Right atrium auricular region (tissue), 2 donors: ENCODE measurements around the gene C5orf15. TPM values are rescaled to one million over a fixed set of nuclear protein-coding genes. Genes with fewer than 3 reads are reported as not detected.
A peak's percentile ranks its signal among the peaks of the same experiment; 100 is the strongest.

ENCODE experiments used
- DNase-seq: peaks from one replicate; pipeline ENCODE4 v3.0.0-alpha.2; 2019; ENCODE audit warnings: low spot score
- H3K27ac ChIP-seq, 2 donors: fragments of 200-600 bp; sonication (generic); 1 replicate in 1 of 2; 2 replicates in 1 of 2; pipeline ENCODE4 v1.5.1; 2016 to 2019
- H3K27me3 ChIP-seq, 2 donors: fragments of 200-600 bp; sonication (generic); one replicate each; pipeline versions ENCODE4 v1.5.1 to v1.6.0; 2017 to 2019
- H3K36me3 ChIP-seq: fragments of 200-600 bp; sonication (generic); one replicate; pipeline ENCODE4 v1.5.1; 2016
- H3K4me1 ChIP-seq, 2 donors: fragments of 200-600 bp; sonication (generic); one replicate each; pipeline versions ENCODE4 v1.5.1 to v1.6.0; 2017 to 2019
- H3K4me3 ChIP-seq, 2 donors: fragments of 200-600 bp; sonication (generic); 1 replicate in 1 of 2; 2 replicates in 1 of 2; pipeline ENCODE4 v1.5.1; 2017 to 2019; ENCODE audit warnings: mild to moderate bottlenecking in 1 of 2, moderate library complexity in 1 of 2
- H3K9me3 ChIP-seq, 2 donors: fragments of 200-600 bp; sonication (generic); one replicate each; pipeline ENCODE4 v1.5.1; 2019
- CTCF ChIP-seq, 2 donors: fragments of 200-600 bp; sonication (generic); IDR thresholded peaks; one replicate each; pipeline ENCODE4 v1.5.1; 2019; ENCODE audit warnings: antibody characterized with exemption in 2 of 2
- total RNA-seq, 2 donors: library from RNA; depleted of rRNA; stranded (reverse); fragments of >200 nt; gene quantifications; one replicate each; pipeline ENCODE4 v1.1.0, GENCODE V29; 2016

C5orf15 gene
- total RNA-seq, 2 donors from 2014 or later: 32.6 to 59.8 TPM

DNA sequence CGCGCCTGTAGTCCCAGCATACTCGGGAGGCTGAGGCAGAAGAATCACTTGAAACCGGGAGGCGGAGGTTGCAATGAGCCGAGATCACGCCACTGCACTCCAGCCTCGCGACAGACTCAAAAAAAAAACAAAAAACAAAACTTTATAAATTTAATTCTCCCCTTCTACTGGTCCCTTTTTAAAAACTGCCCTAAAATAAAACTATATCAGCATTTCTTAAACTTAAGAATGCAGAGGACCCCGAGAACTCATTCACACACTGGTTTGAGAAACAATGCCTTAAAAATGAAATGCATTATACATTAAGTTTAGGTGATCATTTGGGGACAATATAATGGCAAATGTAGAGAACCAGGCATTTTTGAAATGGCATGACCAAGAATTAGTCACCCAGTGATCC lies 2.3 kb downstream of the C5orf15 start:
- Histone ChIP-seq H3K27me3 (no peaks in the 10 kb centered on the region), H3K36me3 (peaks cover 6% of the 10 kb centered on the region), H3K27ac (no peak overlapping the region), H3K4me1 (peaks cover 0 to 31% of the 10 kb centered on the region in 2 donors), H3K9me3 (no peaks in the 10 kb centered on the region), H3K4me3 (no peak overlapping the region)
- TF ChIP-seq CTCF (IDR thresholded peaks at IDR 0.05): no peak
- DNase-seq: no peak

- H3K9me3 ChIP-seq: no peaks in the 10 kb centered on the region
- peaks cover 0 to 26% of the 10 kb centered on the region in 2 donors for H3K4me1 ChIP-seq
- no peaks in the 10 kb centered on the region for H3K27me3 ChIP-seq
- no peak for TF ChIP-seq CTCF (IDR thresholded peaks at IDR 0.05)
- peak overlapping the region in 1 of 2 donors; percentile 12 for H3K27ac ChIP-seq
- peaks cover 10% of the 10 kb centered on the region for H3K36me3 ChIP-seq
- no peak for DNase-seq
- H3K4me3 ChIP-seq: no peak overlapping the region
Measured at GRCh38 chr5:133963493-133964128, 4.8 kb downstream of the C5orf15 start.

DNA sequence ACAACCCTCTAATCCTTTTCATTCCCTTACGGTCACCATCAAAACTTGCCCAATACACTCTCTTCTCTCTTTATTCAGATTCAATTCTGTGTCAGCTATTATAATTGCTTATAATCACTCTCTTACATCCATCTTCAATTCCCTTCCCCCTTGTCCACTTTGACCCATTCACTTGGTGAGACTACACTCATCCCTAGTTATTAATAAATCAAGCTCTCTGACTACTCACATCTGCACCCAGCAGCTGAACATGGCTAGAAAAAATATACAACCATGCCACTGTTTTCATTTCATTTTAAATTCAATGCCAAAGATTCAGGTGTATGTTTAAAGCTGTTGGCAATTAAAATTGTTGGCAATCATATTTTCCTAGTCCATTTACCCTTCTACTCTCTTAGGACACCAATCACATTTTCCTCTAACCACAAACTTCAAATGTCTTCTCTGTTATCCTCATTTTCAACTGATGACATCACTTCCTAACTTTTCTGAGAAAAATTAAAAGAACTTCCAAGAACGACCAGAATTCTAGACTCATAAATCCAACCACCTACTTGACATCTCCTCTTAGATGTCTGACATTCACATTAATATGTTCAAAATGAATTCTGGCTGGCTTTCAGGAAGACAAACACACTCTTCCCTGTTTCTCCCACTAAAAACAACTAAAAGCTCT lies 5.5 kb downstream of the C5orf15 start:
- no peak for TF ChIP-seq CTCF (IDR thresholded peaks at IDR 0.05)
- Histone ChIP-seq H3K36me3 (peaks cover 14% of the 10 kb centered on the region), H3K4me1 (peaks cover 0 to 26% of the 10 kb centered on the region in 2 donors), H3K4me3 (no peak overlapping the region), H3K9me3 (no peaks in the 10 kb centered on the region), H3K27ac (peak overlapping the region; percentile 0 to 12), H3K27me3 (no peaks in the 10 kb centered on the region)
- DNase-seq: no peak

DNA sequence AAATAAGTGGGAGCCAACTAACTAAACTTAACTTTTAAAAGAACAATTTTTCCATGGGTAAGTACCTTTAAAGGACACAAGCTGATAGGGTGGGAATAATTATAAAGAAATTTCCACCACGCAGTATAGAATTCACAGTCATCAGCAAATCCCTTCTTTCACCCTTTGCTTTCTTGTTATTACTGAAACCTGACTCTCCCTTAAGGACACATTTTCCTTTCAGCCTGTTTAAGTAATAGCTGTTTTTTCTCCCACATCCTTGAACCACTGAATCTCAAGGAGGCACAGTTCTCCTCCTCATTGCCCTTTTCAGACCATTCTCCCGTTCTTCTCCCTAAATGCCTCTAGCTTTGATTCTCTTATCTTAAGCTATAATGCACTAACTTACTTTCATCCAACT lies 6.3 kb downstream of the C5orf15 start:
- no peak for TF ChIP-seq CTCF (IDR thresholded peaks at IDR 0.05)
- Histone ChIP-seq H3K36me3 (peaks cover 20% of the 10 kb centered on the region), H3K9me3 (no peaks in the 10 kb centered on the region), H3K27me3 (no peaks in the 10 kb centered on the region), H3K27ac (peak overlapping the region in 1 of 2 donors; percentile 0), H3K4me1 (peaks cover 0 to 18% of the 10 kb centered on the region in 2 donors), H3K4me3 (no peak overlapping the region)
- DNase-seq: no peak

DNA sequence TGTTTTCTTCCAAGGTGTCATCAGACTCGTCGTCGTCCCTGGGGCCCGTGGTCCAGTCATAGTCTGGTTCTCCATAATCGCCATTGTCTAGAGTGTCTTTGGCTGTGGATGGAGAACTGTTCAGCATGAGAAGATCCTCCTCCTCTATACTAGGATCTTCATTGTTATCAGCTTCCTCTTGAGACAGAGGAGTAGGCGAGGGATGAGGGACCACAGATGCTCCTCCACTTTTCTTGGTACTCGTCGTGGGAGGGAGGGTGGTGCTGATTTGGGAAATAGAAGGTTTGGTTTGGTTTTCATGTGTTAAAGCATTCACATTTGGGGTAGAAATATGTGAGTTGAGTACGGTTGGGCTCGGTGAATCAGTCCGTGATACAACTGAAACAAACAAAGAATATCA lies 8.8 kb downstream of the C5orf15 start:
- Histone ChIP-seq H3K4me1 (peaks cover 0 to 12% of the 10 kb centered on the region in 2 donors), H3K9me3 (no peaks in the 10 kb centered on the region), H3K36me3 (peaks cover 30% of the 10 kb centered on the region), H3K27ac (no peak overlapping the region), H3K27me3 (no peaks in the 10 kb centered on the region), H3K4me3 (no peak overlapping the region)
- TF ChIP-seq CTCF (IDR thresholded peaks at IDR 0.05): no peak
- DNase-seq: no peak
